GM18867 (cell line): ENCODE results near the gene PTPN13.
A peak's percentile ranks its signal among the peaks of the same experiment; 100 is the strongest.

Experiments used
- ATAC-seq: cut with Tn5 transposase; IDR thresholded peaks from one replicate; pipeline ENCODE4 v1.9.1; 2021; ENCODE audit warnings: mild to moderate bottlenecking, moderate library complexity; ENCODE audit not compliant: unreplicated experiment

The PTPN13 gene, protein sequence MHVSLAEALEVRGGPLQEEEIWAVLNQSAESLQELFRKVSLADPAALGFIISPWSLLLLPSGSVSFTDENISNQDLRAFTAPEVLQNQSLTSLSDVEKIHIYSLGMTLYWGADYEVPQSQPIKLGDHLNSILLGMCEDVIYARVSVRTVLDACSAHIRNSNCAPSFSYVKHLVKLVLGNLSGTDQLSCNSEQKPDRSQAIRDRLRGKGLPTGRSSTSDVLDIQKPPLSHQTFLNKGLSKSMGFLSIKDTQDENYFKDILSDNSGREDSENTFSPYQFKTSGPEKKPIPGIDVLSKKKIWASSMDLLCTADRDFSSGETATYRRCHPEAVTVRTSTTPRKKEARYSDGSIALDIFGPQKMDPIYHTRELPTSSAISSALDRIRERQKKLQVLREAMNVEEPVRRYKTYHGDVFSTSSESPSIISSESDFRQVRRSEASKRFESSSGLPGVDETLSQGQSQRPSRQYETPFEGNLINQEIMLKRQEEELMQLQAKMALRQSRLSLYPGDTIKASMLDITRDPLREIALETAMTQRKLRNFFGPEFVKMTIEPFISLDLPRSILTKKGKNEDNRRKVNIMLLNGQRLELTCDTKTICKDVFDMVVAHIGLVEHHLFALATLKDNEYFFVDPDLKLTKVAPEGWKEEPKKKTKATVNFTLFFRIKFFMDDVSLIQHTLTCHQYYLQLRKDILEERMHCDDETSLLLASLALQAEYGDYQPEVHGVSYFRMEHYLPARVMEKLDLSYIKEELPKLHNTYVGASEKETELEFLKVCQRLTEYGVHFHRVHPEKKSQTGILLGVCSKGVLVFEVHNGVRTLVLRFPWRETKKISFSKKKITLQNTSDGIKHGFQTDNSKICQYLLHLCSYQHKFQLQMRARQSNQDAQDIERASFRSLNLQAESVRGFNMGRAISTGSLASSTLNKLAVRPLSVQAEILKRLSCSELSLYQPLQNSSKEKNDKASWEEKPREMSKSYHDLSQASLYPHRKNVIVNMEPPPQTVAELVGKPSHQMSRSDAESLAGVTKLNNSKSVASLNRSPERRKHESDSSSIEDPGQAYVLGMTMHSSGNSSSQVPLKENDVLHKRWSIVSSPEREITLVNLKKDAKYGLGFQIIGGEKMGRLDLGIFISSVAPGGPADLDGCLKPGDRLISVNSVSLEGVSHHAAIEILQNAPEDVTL (N-terminal part only)

GRCh38 chr4:86593688-86594558 is at the start of gene PTPN13:
PTPN13 (plus strand) TSS chr4:86594315; CDS start chr4:86635257, 40,942 bp downstream.
- peak; percentile 98 for ATAC-seq

DNA sequence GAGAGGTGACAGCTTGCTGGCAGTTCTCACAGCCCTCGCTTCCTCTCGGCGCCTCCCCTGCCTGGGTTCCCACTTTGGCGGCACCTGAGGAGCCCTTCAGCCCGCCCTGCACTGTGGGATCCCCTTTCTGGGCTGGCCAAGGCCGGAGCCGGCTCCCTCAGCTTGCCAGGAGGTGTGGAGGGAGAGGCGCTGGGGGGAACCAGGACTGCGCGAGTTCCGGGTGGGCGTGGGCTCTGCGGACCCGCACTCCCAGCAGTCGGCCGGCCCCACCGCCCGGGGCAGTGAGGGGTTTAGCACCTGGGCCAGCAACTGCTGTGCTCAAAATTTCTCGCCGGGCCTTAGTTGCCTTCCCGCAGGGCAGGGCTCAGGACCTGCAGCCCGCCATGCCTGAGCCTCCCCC is 47.0 kb upstream of the PTPN13 start:
- ATAC-seq, result no peak

- no peak for ATAC-seq
Measured at GRCh38 chr4:86549163-86549788, 44.8 kb upstream of the PTPN13 start.

DNA sequence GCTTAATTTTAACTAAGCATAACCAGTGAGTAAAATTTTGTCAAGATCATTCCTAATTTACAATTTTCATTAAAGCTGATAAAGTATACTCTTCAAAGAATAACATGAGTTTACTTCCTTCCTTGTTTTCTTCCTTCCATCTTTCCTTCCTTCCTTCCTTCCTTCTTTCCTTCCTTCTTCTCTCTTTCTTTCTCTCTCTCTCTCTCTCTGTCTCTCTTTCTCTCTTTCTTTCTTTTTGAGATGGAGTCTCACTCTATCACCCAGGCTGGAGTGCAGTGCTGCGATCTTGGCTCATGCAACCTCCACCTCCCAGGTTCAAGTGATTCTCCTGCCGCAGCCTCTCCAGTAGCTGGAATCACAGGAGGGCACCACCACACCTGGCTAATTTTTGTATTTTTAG is 42.7 kb upstream of the PTPN13 start:
- ATAC-seq, result no peak

- no peak for ATAC-seq
Measured at GRCh38 chr4:86554646-86555045, 39.5 kb upstream of the PTPN13 start.

DNA sequence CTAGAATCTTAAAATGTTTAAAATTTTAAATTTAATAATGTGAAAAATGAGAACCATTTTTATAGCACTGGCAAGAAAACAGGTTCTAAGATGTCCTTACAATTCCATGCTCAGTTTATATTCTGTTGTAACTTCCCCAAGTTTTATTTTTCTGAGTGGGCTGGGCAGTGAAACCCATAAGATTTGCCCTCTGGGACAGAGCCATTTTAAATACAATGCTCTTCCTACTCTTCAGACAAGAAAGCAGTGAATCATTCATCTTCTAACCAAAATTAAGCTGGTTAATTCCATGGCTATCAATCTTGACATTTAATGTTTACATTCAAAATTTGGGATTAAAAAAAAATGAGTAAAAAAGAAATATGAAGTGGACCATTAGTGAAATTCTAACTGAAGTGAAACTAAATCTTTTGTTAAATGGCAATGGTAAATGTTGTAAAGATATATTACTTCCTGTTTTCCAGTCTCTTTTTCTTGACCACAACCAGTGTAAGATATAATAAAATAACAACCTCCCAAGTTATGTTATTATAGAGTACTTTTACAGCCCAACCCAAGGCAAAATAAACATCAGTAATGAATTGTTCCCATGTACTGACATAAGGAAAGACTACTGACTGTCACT is 37.2 kb upstream of the PTPN13 start:
- no peak for ATAC-seq

- peak; percentile 84 for ATAC-seq
Measured at GRCh38 chr4:86557526-86557925, 36.6 kb upstream of the PTPN13 start.

- ATAC-seq, result no peak
Measured at GRCh38 chr4:86558258-86558657, 35.9 kb upstream of the PTPN13 start.

- no peak for ATAC-seq
Measured at GRCh38 chr4:86558797-86559196, 35.3 kb upstream of the PTPN13 start.

DNA sequence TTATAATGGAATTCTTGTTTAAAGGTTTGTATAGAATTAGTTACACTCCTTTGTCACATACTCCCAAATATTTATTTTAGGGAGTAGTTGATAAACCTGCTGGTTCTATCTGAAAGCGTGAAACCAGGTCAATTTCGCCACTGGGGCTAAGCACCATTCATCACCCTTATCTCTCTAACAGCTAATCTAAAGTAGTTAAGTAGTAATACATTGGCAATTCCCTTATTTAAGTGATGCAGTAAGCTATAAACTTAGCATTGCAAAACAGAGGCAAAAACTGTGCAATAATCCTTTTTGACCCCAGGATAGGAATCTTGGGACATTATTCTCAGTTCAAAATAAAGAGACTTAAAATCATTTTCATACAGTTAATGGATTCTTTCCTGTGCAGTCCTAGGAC is 33.7 kb upstream of the PTPN13 start:
- ATAC-seq, result no peak

DNA sequence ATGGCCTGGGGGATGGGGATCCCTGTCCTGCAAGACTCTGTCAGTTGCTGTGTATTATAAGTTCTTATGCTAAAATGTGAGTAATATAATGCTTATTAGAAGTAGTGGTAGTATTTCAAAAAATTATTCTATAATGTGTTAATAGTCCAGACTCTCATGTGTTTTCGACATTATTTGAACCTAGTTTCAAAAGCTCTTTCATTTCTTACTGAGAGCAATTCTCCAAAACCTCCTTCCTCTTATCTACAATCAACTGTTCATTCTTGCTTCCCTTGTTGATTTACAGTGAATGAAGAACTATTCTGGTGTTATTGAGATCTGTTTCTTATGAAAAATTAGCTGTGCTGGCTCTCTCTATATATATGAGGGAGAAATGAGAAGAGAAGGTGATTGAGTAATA is 32.9 kb upstream of the PTPN13 start:
- no peak for ATAC-seq

- no peak for ATAC-seq
Measured at GRCh38 chr4:86563416-86563815, 30.7 kb upstream of the PTPN13 start.

- ATAC-seq, result peak; percentile 54
Measured at GRCh38 chr4:86564795-86565194, 29.3 kb upstream of the PTPN13 start.

GRCh38 chr4:86565651-86566050 is 28.5 kb upstream of the PTPN13 start:
- ATAC-seq, result no peak

- ATAC-seq, result peak; percentile 47
Measured at GRCh38 chr4:86569103-86569870, 24.8 kb upstream of the PTPN13 start.

GRCh38 chr4:86579941-86580340 is 14.2 kb upstream of the PTPN13 start:
- no peak for ATAC-seq

DNA sequence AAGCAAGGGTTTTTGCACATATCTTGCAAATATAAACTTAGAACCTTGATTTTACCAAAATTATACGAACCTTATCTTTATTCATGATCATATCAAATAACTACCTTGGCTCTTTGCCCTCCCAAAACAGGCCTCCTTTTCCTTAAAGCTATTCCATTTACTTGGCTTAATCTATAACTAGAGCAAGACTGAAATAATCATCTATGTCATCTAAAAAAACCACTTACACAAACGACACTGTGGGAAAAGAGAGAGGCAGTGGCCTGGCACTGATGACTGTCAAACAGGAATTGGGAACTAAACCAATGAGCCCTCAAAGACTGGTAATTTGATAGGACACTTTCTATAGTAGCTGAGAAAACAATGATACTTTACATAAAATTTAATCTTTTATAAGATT is 11.7 kb upstream of the PTPN13 start:
- no peak for ATAC-seq

DNA sequence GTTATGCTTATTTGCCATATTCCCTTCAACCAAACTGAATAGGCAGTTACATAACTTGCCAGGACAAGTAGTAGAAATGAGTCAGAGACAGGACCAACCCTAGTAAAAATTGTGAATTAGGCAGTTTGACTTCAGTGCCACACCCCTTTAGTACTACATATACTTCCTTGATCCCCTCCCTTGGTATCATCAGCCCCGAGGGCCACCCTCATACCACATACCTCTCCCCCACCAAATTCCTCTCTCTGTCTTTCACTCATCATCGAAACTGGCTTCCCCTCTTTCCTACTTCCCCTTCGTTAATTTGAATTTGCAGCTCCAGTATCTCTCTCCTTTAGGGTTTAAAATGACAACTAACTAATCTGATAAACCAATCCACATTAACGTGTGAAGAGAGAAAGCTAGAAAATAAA is 7.9 kb upstream of the PTPN13 start:
- ATAC-seq, result no peak
